ENCODE measurements around the gene HPCAL1. TPM values are rescaled to one million over a fixed set of nuclear protein-coding genes. Genes with fewer than 3 reads are reported as not detected.
"Not testable (repeated sequence)": the region's sequence is repeated elsewhere in the genome, so short reads cannot be mapped to it uniquely, and the experiment has no call there.

The HPCAL1 gene
- total and polyA plus RNA-seq, 2 of the 4 experiments (the other 2 are of a cell fraction) = 8.2 to 33.7 TPM

- Histone ChIP-seq H4K20me1 (ENCODE audit: insufficient read depth, low read length) (no peaks in the 10 kb centered on the region), H2AK5ac (ENCODE audit: low read depth, low read length) (no peak overlapping the region), H3K9me1 (ENCODE audit: insufficient read depth, low read length) (peaks cover 10% of the 10 kb centered on the region; the same call in 1 of the 2 replicates), H2BK20ac (ENCODE audit: low read depth, low read length) (no peak overlapping the region), H2BK120ac (ENCODE audit: low read depth, low read length) (no peak overlapping the region), H3K56ac (ENCODE audit: extremely low read depth, insufficient read depth, low read length) (no peak overlapping the region), H3K4me1 (ENCODE audit: control insufficient read depth, insufficient read depth, low read length) (peaks cover 3% of the 10 kb centered on the region; the same call in 1 of the 2 replicates), H3K4ac (ENCODE audit: low read depth, low read length) (no peak overlapping the region), H2BK15ac (ENCODE audit: low read depth, low read length) (no peak overlapping the region), H3K27ac (ENCODE audit: insufficient read depth, low read length) (no peak overlapping the region), H4K8ac (ENCODE audit: low read depth in 2 of 2, low read length in 2 of 2) (no peak overlapping the region), H3K4me3 (ENCODE audit: insufficient read depth, low read depth, low read length) (no peak overlapping the region), H2AK9ac (replicated peaks; ENCODE audit: low read depth, low read length, poor library complexity) (no peak overlapping the region), H2AFZ (replicated peaks; ENCODE audit: low read length, poor library complexity) (no peak overlapping the region), H3K23ac (ENCODE audit: low read depth, low read length) (no peak overlapping the region), H3K4me2 (ENCODE audit: low read depth, low read length) (no peak overlapping the region), H3K27me3 (ENCODE audit: control insufficient read depth, insufficient read depth, low read length) (no peaks in the 10 kb centered on the region), H3K14ac (replicated peaks; ENCODE audit: low read depth, low read length) (no peak overlapping the region), H4K5ac (ENCODE audit: low read depth, low read length) (no peak overlapping the region), H3K9me3 (ENCODE audit: control insufficient read depth, insufficient read depth, low read length) (peaks cover 2% of the 10 kb centered on the region; the same call in 1 of the 2 replicates), H3K18ac (ENCODE audit: low read depth, low read length) (no peak overlapping the region), H3K36me3 (ENCODE audit: control insufficient read depth, insufficient read depth, low read length) (no peaks in the 10 kb centered on the region), H3K79me1 (ENCODE audit: low read depth in 1 of 2, low read length in 2 of 2) (no peaks in the 10 kb centered on the region), H3K9ac (ENCODE audit: low read depth, low read length) (no peak overlapping the region), H2BK5ac (ENCODE audit: low read depth, low read length, poor library complexity, severe bottlenecking) (no peak overlapping the region), H4K91ac (ENCODE audit: insufficient read depth, low read depth, low read length) (no peak overlapping the region)
- intact Hi-C loops (cut with micrococcal nuclease) = no loop called here
- no TSS peak for BruUV-seq (replicated peaks)
- ATAC-seq (ENCODE audit: low read depth) = no peak
- TF ChIP-seq BHLHE40 (IDR thresholded peaks at IDR 0.05; ENCODE audit: low read depth, low read length) (no peak), MAFK (IDR thresholded peaks at IDR 0.05; ENCODE audit: low read depth, low read length) (no peak), MXI1 (IDR thresholded peaks at IDR 0.05; ENCODE audit: borderline replicate concordance, low read depth, low read length) (no peak), FOS (IDR thresholded peaks at IDR 0.05; ENCODE audit: low read depth, low read length) (no peak)
- dilution Hi-C loops (cut with HindIII; ENCODE audit: low sequenced_read_pairs, unreplicated experiment) = no loop called here
- in situ Hi-C loops (cut with MboI; ENCODE audit: low sequenced_read_pairs) = no loop called here
- WGBS, 2 experiments (ENCODE audit: extremely low coverage in 2 of 2, insufficient read length in 1 of 2) = 100% methylated on average over 1 of the region's 1 CpG; no CpG with 5 or more reads in 1 of the 2 experiments
- ChIA-PET POLR2A (ENCODE audit: unreplicated experiment) (no interaction called here), CTCF (interaction anchor here (0.6 kb wide), 1 partner anchor 688 kb away, joined by 6 read pairs; no protein-coding TSS in a partner anchor)
- DNase-seq = no peak
These were observed 8.6 kb upstream of the HPCAL1 start for GRCh38 chr2:10294077-10294476.

GRCh38 chr2:10295649-10296048 lies 7.1 kb upstream of the HPCAL1 start:
- H3K9me1 ChIP-seq (ENCODE audit: insufficient read depth, low read length); H3K18ac ChIP-seq (ENCODE audit: low read depth, low read length); DNase-seq; H4K91ac ChIP-seq (ENCODE audit: insufficient read depth, low read depth, low read length); H3K27me3 ChIP-seq (ENCODE audit: control insufficient read depth, insufficient read depth, low read length); H2BK120ac ChIP-seq (ENCODE audit: low read depth, low read length); dilution Hi-C loops (cut with HindIII; ENCODE audit: low sequenced_read_pairs, unreplicated experiment); H3K9ac ChIP-seq (ENCODE audit: low read depth, low read length); POLR2A ChIA-PET (ENCODE audit: unreplicated experiment); H3K36me3 ChIP-seq (ENCODE audit: control insufficient read depth, insufficient read depth, low read length); H3K9me3 ChIP-seq (ENCODE audit: control insufficient read depth, insufficient read depth, low read length); H4K8ac ChIP-seq (ENCODE audit: low read depth in 2 of 2, low read length in 2 of 2); H3K23ac ChIP-seq (ENCODE audit: low read depth, low read length); intact Hi-C loops (cut with micrococcal nuclease); H3K4me2 ChIP-seq (ENCODE audit: low read depth, low read length); H3K14ac ChIP-seq (replicated peaks; ENCODE audit: low read depth, low read length); H4K5ac ChIP-seq (ENCODE audit: low read depth, low read length); H3K4me1 ChIP-seq (ENCODE audit: control insufficient read depth, insufficient read depth, low read length); H2BK20ac ChIP-seq (ENCODE audit: low read depth, low read length); H4K20me1 ChIP-seq (ENCODE audit: insufficient read depth, low read length); in situ Hi-C loops (cut with MboI; ENCODE audit: low sequenced_read_pairs); H3K56ac ChIP-seq (ENCODE audit: extremely low read depth, insufficient read depth, low read length); H2AFZ ChIP-seq (replicated peaks; ENCODE audit: low read length, poor library complexity); BruUV-seq (replicated peaks); H2BK5ac ChIP-seq (ENCODE audit: low read depth, low read length, poor library complexity, severe bottlenecking); ATAC-seq (ENCODE audit: low read depth); H3K27ac ChIP-seq (ENCODE audit: insufficient read depth, low read length); H3K4ac ChIP-seq (ENCODE audit: low read depth, low read length); H2BK15ac ChIP-seq (ENCODE audit: low read depth, low read length); H3K4me3 ChIP-seq (ENCODE audit: insufficient read depth, low read depth, low read length); H3K79me1 ChIP-seq (ENCODE audit: low read depth in 1 of 2, low read length in 2 of 2); H2AK9ac ChIP-seq (replicated peaks; ENCODE audit: low read depth, low read length, poor library complexity): not testable (repeated sequence)
- peak overlapping the region; percentile 79; the same call in 1 of the 2 replicates for H2AK5ac ChIP-seq (ENCODE audit: low read depth, low read length)
- CTCF ChIA-PET = interaction anchor here (0.5 to 0.6 kb wide), 2 partner anchors 11 to 24 kb away, joined by 3 to 5 read pairs; no protein-coding TSS in a partner anchor
- no CpG with 5 or more reads among the region's 4 CpGs for WGBS, 2 experiments (ENCODE audit: extremely low coverage in 2 of 2, insufficient read length in 1 of 2)
